Esophagus muscularis mucosa (tissue), 4 donors: ENCODE data around the gene CARMIL1.

ENCODE experiments used
- CTCF ChIP-seq, 3 experiments: fragments of 200-600 bp in 2 of 3; fragments of 450-650 bp in 1 of 3; sonication (generic) in 2 of 3; IDR thresholded peaks; one replicate each; pipeline ENCODE4 v1.5.1; 2017 to 2019; ENCODE audit warnings: antibody characterized with exemption in 3 of 3, mild to moderate bottlenecking in 2 of 3, moderate library complexity in 1 of 3
- EP300 ChIP-seq: sonication (generic); formaldehyde crosslinking; IDR thresholded peaks from one replicate; pipeline ENCODE4 v1.6.1; 2017; ENCODE audit warnings: antibody characterized with exemption
- POLR2A ChIP-seq: fragments of 450-650 bp; IDR thresholded peaks from one replicate; pipeline ENCODE4 v1.6.1; 2017; ENCODE audit warnings: antibody characterized with exemption, moderate library complexity, mild to moderate bottlenecking, low read depth
- POLR2AphosphoS5 ChIP-seq, 2 donors: sonication (generic); formaldehyde crosslinking; IDR thresholded peaks; one replicate each; pipeline ENCODE4 v1.6.1; 2017; ENCODE audit warnings: antibody characterized with exemption in 2 of 2

- TF ChIP-seq POLR2A: no peak
- no peak for TF ChIP-seq CTCF (IDR thresholded peaks at IDR 0.05)
- no peak for TF ChIP-seq POLR2AphosphoS5 (IDR thresholded peaks at IDR 0.05)
- no peak for TF ChIP-seq EP300
Observed at GRCh38 chr6:25320459-25320858, 41.3 kb downstream of the CARMIL1 start.
